Measurements from ENCODE around the gene PACRG. TPM values are rescaled to one million over a fixed set of nuclear protein-coding genes. Genes with fewer than 3 reads are reported as not detected.

Gene PACRG
- total RNA-seq, 4 donors from 2014 or later = 1.7 to 7.7 (median 3.7) TPM

DNA sequence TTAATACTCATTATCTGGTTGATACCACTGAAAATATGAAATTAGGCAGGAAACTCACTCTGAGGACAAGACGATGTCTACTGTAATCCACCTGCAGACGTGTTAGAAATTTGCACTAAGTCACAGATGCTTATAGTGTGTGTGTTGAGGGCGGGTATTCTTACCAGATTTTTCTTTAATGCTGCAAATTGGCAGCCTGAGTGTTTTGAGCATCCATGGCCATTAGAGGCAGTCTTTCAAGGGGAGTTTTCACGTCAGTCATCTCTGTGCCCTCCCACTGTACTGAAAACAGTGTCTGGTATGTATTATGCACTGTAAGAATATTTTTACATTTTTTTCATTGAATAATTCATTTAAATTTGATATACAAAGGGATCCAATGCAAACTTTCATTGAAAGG, 420.2 kb downstream of the PACRG start:
- TF ChIP-seq, protein P1, sequence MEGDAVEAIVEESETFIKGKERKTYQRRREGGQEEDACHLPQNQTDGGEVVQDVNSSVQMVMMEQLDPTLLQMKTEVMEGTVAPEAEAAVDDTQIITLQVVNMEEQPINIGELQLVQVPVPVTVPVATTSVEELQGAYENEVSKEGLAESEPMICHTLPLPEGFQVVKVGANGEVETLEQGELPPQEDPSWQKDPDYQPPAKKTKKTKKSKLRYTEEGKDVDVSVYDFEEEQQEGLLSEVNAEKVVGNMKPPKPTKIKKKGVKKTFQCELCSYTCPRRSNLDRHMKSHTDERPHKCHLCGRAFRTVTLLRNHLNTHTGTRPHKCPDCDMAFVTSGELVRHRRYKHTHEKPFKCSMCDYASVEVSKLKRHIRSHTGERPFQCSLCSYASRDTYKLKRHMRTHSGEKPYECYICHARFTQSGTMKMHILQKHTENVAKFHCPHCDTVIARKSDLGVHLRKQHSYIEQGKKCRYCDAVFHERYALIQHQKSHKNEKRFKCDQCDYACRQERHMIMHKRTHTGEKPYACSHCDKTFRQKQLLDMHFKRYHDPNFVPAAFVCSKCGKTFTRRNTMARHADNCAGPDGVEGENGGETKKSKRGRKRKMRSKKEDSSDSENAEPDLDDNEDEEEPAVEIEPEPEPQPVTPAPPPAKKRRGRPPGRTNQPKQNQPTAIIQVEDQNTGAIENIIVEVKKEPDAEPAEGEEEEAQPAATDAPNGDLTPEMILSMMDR (IDR thresholded peaks at IDR 0.05) = no peak
- TF ChIP-seq POLR2A (IDR thresholded peaks at IDR 0.05) = no peak
- Histone ChIP-seq H3K27me3 (no peaks in the 10 kb centered on the region), H3K4me3 (replicated peaks in 1 of 3) (no peak overlapping the region), H3K36me3 (no peaks in the 10 kb centered on the region), H3K27ac (no peak overlapping the region), H3K9me3 (no peaks in the 10 kb centered on the region), H3K4me1 (no peaks in the 10 kb centered on the region)
- WGBS, 2 donors = 70 to 73% methylated on average over 4 of the region's 4 CpGs
- intact Hi-C loops (cut with DNase I) = no loop called here
- no peak for DNase-seq

DNA sequence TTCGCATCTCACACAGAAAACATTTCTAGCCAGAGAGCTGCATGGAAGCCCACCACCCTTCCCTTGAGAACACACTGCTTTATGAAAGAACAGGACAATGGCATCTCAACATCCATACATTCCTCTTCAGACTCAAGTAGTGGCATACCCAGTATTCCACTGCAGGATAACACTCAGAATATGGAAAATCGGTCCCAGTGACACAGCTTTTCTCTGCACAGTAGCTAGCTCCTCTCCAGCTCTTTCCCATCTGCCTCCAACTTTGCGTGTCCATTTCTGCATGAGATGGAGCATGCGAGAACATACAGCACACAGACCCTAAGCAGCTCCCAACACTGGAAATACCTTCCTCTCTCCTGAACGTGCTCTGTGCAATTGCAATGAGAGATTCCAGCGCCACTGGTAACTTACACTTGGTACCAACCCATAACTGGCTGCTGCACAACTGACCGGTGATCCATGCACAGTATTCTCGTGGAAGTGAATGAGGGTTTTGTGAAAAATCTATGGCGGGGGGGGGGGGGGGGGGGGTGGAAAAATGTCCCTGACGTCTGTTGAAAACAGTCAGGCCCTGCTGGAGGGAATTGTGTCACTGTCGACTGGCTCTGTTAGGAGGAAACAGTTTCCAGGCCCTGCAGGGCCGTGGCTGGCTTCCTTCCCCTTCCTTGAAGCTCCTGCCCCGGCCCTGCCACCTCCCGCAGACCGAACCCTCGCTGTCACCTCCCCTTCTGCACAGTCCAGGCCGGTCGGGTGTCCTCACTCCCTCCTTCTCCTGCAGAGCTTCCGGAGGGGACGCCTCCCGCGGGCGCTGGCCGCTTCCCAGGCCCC, 420.9 kb downstream of the PACRG start:
- DNase-seq = no peak
- Histone ChIP-seq H3K4me3 (replicated peaks in 1 of 3) (no peak overlapping the region), H3K36me3 (no peaks in the 10 kb centered on the region), H3K4me1 (no peaks in the 10 kb centered on the region), H3K9me3 (no peaks in the 10 kb centered on the region), H3K27ac (no peak overlapping the region), H3K27me3 (no peaks in the 10 kb centered on the region)
- no peak for TF ChIP-seq POLR2A (IDR thresholded peaks at IDR 0.05)
- TF ChIP-seq, protein P1 (IDR thresholded peaks at IDR 0.05) = no peak
- intact Hi-C loops (cut with DNase I) = no loop called here
- WGBS, 2 donors = 67 to 70% methylated on average over 23 to 24 of the region's 24 CpGs

DNA sequence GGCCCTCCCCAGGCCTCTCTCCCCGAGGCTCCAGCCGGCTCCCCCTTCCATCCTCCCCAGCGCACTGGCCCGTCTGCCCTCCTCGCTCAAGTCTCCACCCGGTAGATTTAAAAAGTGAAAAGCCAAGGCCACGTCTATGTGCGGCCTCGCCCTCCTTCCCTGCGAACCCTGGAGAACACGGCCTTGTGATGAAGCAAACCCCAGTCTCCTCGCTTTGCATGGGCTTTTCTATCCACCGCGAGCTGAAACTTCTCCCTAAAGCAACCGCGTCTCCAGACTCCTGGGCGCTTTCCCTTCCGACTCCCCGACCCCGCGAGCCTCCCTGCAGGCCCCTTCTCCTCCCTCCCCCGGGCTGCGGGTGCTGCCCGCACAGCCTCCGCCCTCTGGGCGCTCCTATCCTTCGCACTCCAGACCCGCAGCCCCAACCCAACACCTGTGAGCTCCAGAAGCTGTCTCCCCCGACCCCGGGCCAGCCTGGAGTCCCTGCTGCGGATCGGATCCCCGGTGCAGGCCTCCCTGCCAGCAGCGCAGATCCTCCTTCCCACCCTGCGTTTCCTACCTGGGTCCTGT, 421.6 kb downstream of the PACRG start:
- DNase-seq = no peak
- Histone ChIP-seq H3K4me1 (no peaks in the 10 kb centered on the region), H3K9me3 (no peaks in the 10 kb centered on the region), H3K27ac (no peak overlapping the region), H3K27me3 (no peaks in the 10 kb centered on the region), H3K36me3 (no peaks in the 10 kb centered on the region), H3K4me3 (replicated peaks in 1 of 3) (no peak overlapping the region)
- 71 to 78% methylated on average over 34 to 35 of the region's 35 CpGs for WGBS, 2 donors
- TF ChIP-seq, protein P1 (IDR thresholded peaks at IDR 0.05) = no peak
- TF ChIP-seq POLR2A (IDR thresholded peaks at IDR 0.05) = no peak
- intact Hi-C loops (cut with DNase I) = no loop called here

DNA sequence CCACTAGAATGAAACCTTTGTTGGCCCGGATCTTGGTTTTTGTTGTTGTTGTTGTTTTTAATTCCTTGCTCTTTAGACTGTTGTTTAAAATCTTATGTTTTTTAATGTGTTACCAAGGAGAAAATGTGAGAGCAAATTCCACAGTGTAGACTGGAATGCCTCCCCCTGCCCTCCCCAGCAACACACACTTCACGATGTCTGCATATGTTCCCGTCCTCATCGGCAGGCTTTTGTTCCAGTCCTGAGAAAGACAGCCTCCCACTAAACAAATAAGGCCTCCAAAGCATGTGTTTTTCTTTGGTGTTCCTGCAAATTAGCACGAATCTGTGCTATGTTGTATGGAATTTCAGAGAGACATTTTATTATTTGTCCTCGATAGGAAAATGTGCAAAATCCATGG, 423.4 kb downstream of the PACRG start:
- Histone ChIP-seq H3K9me3 (no peaks in the 10 kb centered on the region), H3K27ac (no peak overlapping the region), H3K4me3 (replicated peaks in 1 of 3) (no peak overlapping the region), H3K36me3 (no peaks in the 10 kb centered on the region), H3K4me1 (no peaks in the 10 kb centered on the region), H3K27me3 (no peaks in the 10 kb centered on the region)
- intact Hi-C loops (cut with DNase I) = no loop called here
- DNase-seq = no peak
- 48 to 59% methylated on average over 6 of the region's 6 CpGs for WGBS, 2 donors
- TF ChIP-seq, protein P1 (IDR thresholded peaks at IDR 0.05) = no peak
- TF ChIP-seq POLR2A (IDR thresholded peaks at IDR 0.05) = no peak

DNA sequence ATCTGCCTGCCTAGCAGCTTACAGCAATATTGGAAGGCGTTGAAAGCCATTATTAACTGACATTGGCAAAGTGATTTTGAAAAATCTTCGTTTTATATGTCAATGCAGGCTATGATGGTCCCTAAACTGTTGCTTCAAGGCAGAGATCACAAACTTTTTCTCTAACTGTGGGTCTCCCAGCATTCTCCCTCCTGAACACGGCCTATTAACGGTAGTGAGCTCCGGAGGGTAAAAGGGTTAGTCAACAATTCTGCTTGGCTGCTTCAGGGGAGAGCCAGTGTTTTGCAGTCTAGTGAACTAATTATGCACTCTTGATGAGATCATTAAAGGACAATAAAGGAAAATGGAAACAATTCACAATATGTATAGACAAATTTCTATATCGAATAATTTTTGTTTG, 424.9 kb downstream of the PACRG start:
- 90% methylated on average over 6 of the region's 6 CpGs for WGBS, 2 donors
- no peaks in the 10 kb centered on the region for H3K36me3 ChIP-seq
- no peaks in the 10 kb centered on the region for H3K9me3 ChIP-seq
- H3K4me1 ChIP-seq = no peaks in the 10 kb centered on the region
- TF ChIP-seq, protein P1 (IDR thresholded peaks at IDR 0.05) = no peak
- TF ChIP-seq POLR2A (IDR thresholded peaks at IDR 0.05) = no peak
- H3K27me3 ChIP-seq = no peaks in the 10 kb centered on the region
- no peak overlapping the region for H3K4me3 ChIP-seq (replicated peaks in 1 of 3)
- intact Hi-C loops (cut with DNase I) = no loop called here
- H3K27ac ChIP-seq = no peak overlapping the region
- no peak for DNase-seq
